Mucosa of descending colon (tissue), 3 donors: ENCODE results near the gene TEX48. TPM values are rescaled to one million over a fixed set of nuclear protein-coding genes. Genes with fewer than 3 reads are reported as not detected.

Experiments used
- ATAC-seq: fragments of 200-7000 bp; cut with Tn5 transposase; one replicate; pipeline ENCODE4 v1.9.1; 2020; ENCODE audit warnings: mild to moderate bottlenecking, moderate library complexity
- DNase-seq, 3 donors: peaks; one replicate each; pipeline ENCODE4 v3.0.0-alpha.2; 2020
- H3K36me3 ChIP-seq: fragments of 200-600 bp; one replicate; pipeline ENCODE4 v1.8.0; 2021; ENCODE audit warnings: low read depth, mild to moderate bottlenecking
- H3K4me1 ChIP-seq: fragments of 200-600 bp; one replicate; pipeline ENCODE4 v1.8.0; 2021; ENCODE audit warnings: low read depth, mild to moderate bottlenecking
- H3K4me3 ChIP-seq: fragments of 200-600 bp; one replicate; pipeline ENCODE4 v1.8.0; 2021; ENCODE audit warnings: mild to moderate bottlenecking
- H3K9me3 ChIP-seq: fragments of 200-600 bp; one replicate; pipeline ENCODE4 v1.8.0; 2021; ENCODE audit warnings: mild to moderate bottlenecking
- intact Hi-C, 2 donors: fragments of 100-400 bp; cut with DNase I in 1 of 2; cut with micrococcal nuclease in 1 of 2; formaldehyde crosslinking; loops; one replicate each; pipeline versions ENCODE4 v1.11.0 to v1.11.1; 2022; cut with DNase I, micrococcal nuclease
- total RNA-seq, 3 donors: library from RNA; stranded (reverse); fragmentation: NEBNext Ultra II Directional in 2 of 3; extraction: Animal tissue kit (Norgen Biotek cat#: 25700) in 2 of 3; gene quantifications; one replicate each; pipeline versions ENCODE4 v1.2.1 to v1.2.4, GENCODE V29; 2021 to 2023
- TF ChIP-seq, protein P1 (sequence below): fragments of 200-600 bp; IDR thresholded peaks from one replicate; pipeline ENCODE4 v1.8.0; 2022; ENCODE audit warnings: antibody characterized with exemption, mild to moderate bottlenecking
- donor health status: DM: no; HTN: no; CAD: no; lungs with moderate emphysema.
- donor health status: DM: no; HTN: no; CAD: no.
- donor health status: DM: no; HTN: yes; CAD: no.

TEX48 gene
- total RNA-seq, 3 donors from 2014 or later = not detected

DNA sequence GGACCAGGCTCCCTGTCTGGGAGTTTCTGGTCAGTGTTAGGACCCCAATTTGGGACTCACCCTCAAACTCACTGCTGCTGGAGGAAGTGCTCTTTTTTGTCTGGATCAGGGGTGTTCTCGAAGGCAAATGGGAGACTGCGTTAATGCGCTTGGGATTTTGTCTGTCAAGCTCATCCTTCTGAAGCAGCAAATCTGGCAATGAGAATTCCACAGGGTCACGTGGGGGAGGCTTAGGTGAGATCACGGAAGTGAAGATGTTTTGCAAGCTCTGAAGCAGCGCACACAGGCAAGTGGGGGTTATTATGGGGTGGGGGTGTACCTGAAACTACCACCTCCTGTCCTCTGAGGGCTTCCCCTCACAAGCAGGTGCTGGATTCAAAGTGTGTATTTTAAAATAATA is 13.8 kb downstream of the TEX48 start:
- DNase-seq = no peak
- TF ChIP-seq, protein P1, sequence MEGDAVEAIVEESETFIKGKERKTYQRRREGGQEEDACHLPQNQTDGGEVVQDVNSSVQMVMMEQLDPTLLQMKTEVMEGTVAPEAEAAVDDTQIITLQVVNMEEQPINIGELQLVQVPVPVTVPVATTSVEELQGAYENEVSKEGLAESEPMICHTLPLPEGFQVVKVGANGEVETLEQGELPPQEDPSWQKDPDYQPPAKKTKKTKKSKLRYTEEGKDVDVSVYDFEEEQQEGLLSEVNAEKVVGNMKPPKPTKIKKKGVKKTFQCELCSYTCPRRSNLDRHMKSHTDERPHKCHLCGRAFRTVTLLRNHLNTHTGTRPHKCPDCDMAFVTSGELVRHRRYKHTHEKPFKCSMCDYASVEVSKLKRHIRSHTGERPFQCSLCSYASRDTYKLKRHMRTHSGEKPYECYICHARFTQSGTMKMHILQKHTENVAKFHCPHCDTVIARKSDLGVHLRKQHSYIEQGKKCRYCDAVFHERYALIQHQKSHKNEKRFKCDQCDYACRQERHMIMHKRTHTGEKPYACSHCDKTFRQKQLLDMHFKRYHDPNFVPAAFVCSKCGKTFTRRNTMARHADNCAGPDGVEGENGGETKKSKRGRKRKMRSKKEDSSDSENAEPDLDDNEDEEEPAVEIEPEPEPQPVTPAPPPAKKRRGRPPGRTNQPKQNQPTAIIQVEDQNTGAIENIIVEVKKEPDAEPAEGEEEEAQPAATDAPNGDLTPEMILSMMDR = no peak
- Histone ChIP-seq H3K9me3 (no peaks in the 10 kb centered on the region), H3K36me3 (no peaks in the 10 kb centered on the region), H3K4me1 (no peaks in the 10 kb centered on the region), H3K4me3 (no peak overlapping the region)
- ATAC-seq = no peak
- intact Hi-C loops = no loop called here

- intact Hi-C loops = no loop called here
- ATAC-seq = no peak
- H3K4me3 ChIP-seq = no peak overlapping the region
- no peaks in the 10 kb centered on the region for H3K9me3 ChIP-seq
- no peaks in the 10 kb centered on the region for H3K4me1 ChIP-seq
- DNase-seq = no peak
- TF ChIP-seq, protein P1 = no peak
- no peaks in the 10 kb centered on the region for H3K36me3 ChIP-seq
Observed at GRCh38 chr9:114666851-114667250, 15.1 kb downstream of the TEX48 start.

GRCh38 chr9:114666401-114666800 is 15.6 kb downstream of the TEX48 start:
- no peaks in the 10 kb centered on the region for H3K4me1 ChIP-seq
- intact Hi-C loops = no loop called here
- DNase-seq = no peak
- no peak for ATAC-seq
- H3K4me3 ChIP-seq = no peak overlapping the region
- TF ChIP-seq, protein P1 = no peak
- H3K36me3 ChIP-seq = no peaks in the 10 kb centered on the region
- H3K9me3 ChIP-seq = no peaks in the 10 kb centered on the region

GRCh38 chr9:114664181-114664580 is 17.8 kb downstream of the TEX48 start:
- DNase-seq (no peak), ATAC-seq (no peak)
- Histone ChIP-seq H3K4me3 (no peak overlapping the region), H3K36me3 (no peaks in the 10 kb centered on the region), H3K4me1 (no peaks in the 10 kb centered on the region), H3K9me3 (no peaks in the 10 kb centered on the region)
- intact Hi-C loops = no loop called here
- TF ChIP-seq, protein P1 = no peak

DNA sequence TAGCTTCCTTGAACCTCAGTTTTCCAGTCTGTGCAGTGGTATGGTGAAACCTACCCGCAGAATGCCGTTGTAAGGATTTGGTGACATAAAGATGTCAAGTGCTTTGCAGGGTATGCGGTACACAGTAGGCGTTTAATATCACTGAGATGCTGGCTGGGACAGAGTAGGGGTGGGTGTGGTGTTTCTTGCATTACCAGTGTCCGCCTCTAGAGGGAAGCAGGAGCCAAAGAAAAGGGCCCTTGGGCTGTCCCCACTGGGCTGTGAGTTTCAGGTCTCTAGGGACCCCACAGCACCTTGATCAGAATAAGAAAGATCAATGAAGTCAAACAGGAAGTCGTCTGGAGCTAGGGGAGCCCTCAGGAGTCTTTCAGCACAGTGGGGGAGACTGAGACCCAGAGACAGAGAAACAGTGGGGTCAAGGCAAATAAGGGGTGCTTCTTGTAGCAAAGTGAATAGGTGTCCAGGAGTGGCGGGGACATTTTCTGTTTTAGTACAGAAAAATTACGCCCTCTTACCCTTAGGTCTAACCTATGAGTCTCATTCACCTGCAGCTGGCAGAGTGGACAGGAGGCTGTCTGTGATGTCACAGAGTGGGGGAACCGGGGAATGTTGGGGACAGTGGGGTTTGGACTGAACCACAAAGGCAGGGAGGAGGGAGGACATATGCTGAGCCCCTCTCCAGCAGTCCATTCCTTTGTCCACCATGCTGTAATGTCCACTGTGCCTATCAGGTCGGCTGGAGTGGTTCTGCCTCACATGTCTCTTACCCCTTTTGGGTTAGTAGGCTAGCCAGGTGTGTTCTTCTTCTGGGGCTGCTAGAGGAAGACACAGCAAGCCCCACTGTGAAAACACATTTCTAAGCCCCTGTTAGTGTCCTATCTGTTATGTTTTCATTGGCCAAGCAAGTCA is 19.7 kb downstream of the TEX48 start:
- TF ChIP-seq, protein P1 = peak; percentile 39
- no peaks in the 10 kb centered on the region for H3K36me3 ChIP-seq
- H3K9me3 ChIP-seq = no peaks in the 10 kb centered on the region
- peak; percentile 83 for ATAC-seq
- DNase-seq = peak in 2 of 3 donors; percentile 42 to 70
- H3K4me3 ChIP-seq = no peak overlapping the region
- H3K4me1 ChIP-seq = no peaks in the 10 kb centered on the region
- intact Hi-C loops = no loop called here
